D721Med (cell line): ENCODE data around the gene TRMT1L.

Source experiments
- DNase-seq: peaks from one replicate; pipeline ENCODE4 v3.0.0; 2011; ENCODE audit warnings: low spot score; ENCODE audit not compliant: insufficient read length
- FAIRE-seq: peaks from 2 replicates; lab custom pipeline; 2011; peaks lifted over from hg19 to GRCh38; lab: Jason Lieb, UNC
- CTCF ChIP-seq: IDR thresholded peaks from 2 replicates; pipeline ENCODE4 v1.5.1; 2012; ENCODE audit warnings: mild to moderate bottlenecking, control low read depth; ENCODE audit not compliant: insufficient read depth; ENCODE audit errors: missing control alignments

The TRMT1L gene

DNA sequence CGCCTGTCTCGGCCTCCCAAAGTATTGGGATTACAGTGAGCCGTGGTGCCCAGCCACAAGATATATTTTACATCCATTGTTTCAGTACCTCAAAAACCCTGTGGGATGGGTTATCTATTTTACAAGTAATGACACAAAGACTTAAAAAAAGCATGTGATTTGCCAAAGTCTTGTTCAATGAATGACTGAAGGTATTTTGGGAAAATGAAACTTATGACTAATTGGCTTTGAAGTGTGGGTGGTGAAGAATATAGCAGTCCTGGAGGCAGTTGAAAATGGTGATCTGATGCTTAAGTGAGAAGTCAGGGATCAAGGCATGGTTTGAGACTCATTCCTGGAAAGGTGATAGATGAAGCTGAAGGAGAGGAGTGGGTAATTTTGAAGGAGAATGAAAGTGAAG lies 3.2 kb upstream of the TRMT1L start:
- no peak for TF ChIP-seq CTCF
- DNase-seq, result no peak
- FAIRE-seq, result no peak

DNA sequence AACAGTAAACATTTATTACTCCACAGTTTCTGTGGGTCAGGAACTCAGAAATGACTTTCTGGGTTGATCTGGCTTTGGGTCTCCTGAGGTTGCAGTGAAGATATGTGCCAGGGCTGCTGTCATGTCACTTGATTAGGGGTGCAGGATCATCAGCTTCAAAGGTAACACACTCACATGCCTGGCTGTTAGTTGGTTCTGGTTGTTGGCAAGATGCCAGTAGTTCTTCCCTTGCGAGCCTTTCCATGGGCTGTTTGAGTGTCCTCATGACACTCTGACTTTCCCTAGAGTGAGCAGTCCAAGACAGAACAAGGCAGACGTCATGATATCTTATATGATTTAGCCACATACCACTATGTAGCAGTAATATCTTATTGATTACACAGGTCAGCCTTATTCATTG lies 2.0 kb upstream of the TRMT1L start:
- DNase-seq (no peak), FAIRE-seq (no peak)
- TF ChIP-seq CTCF, result no peak

DNA sequence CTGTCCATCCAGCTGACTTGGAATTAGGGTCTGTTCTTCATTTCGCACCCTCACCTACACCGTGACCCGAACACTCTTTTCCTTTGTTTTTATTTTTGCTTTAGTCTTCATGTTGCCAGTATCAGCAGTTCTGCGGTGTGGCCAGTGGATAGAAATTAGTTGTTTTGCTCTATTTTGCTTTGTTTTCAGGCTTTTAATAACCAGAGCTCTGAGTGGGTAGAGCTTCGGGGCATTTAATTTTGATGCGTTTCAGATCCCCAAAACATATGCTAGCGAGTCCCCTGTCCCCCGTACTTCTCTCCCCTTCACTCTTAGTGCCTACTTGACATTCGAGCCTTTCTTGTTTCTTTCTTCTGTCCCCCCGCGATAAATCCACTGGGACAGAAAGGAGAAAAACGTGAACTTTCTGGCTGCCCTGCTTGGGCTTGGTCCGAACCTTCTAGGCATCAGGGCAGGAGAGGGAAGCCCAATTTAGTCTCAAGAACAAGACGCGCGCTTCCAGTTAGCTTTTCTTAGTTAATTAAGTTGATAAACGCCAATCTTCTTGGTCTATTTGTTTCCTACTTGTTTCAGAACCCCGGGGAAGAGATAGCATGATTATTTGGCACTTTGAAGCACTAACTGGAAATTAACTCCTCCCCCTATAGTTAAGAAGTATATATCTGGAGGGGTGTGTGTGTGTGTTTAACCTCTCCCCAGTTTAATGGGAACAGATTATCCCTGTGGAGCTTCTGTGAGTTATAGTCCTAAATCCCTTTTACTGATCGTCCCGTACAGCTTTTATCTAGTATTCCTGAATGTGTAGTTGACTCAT lies 1.1 kb upstream of the TRMT1L start:
- FAIRE-seq (no peak), DNase-seq (no peak)
- no peak for TF ChIP-seq CTCF

- TF ChIP-seq CTCF, result no peak
- DNase-seq (no peak), FAIRE-seq (no peak)
Measured at GRCh38 chr1:185156288-185156853, 382 bp downstream of the TRMT1L start.

- TF ChIP-seq CTCF, result no peak
- no peak for DNase-seq
- no peak for FAIRE-seq
Measured at GRCh38 chr1:185155600-185156287, 1.0 kb downstream of the TRMT1L start.

DNA sequence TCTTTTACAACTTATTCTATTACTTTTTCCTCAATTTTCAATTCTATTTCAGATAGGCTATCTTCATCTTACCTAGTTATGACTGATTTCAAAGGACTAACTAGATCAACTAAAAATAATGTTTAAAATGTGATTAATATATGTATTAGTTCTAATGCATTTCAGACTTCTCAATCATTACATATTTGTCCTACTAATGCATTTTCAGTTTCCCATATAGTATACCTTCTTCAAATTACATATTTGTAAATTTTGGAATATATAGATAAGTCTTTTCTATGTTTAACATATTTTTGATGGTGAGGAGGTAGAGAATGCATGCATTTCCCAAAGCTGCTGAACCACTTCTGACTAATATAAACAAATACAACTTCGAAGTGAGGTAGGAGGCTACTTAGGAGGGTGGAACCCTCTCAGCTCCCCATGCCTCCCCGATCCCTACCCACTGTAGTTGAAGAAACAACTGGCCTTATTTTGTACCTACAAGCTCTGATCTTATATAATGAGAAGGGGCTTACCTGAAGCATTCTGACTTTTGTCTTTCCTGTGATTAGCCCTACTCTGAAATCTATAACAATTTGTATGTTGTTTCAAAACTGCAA lies 1.7 kb downstream of the TRMT1L start:
- no peak for FAIRE-seq
- no peak for TF ChIP-seq CTCF
- DNase-seq, result no peak
